HS-27A (cell line): ENCODE data around the gene GPC3.
"Not testable (repeated sequence)": the region's sequence is repeated elsewhere in the genome, so short reads cannot be mapped to it uniquely, and the experiment has no call there.

Experiments
- DNase-seq: peaks from one replicate; pipeline ENCODE4 v3.0.0-alpha.2; 2012; ENCODE audit warnings: low read depth, missing footprints

Gene GPC3

GRCh38 chrX:133762976-133763548 lies 222.3 kb downstream of the GPC3 start:
- not testable (repeated sequence) for DNase-seq

- DNase-seq: no peak
These were observed 230.7 kb downstream of the GPC3 start for GRCh38 chrX:133754657-133755056.

GRCh38 chrX:133749951-133750350 lies 235.4 kb downstream of the GPC3 start:
- no peak for DNase-seq

GRCh38 chrX:133749370-133749769 lies 236.0 kb downstream of the GPC3 start:
- DNase-seq: no peak

- DNase-seq: no peak
These were observed 238.2 kb downstream of the GPC3 start for GRCh38 chrX:133747196-133747595.

- no peak for DNase-seq
These were observed 238.8 kb downstream of the GPC3 start for GRCh38 chrX:133746593-133746992.

- DNase-seq: no peak
These were observed 240.0 kb downstream of the GPC3 start for GRCh38 chrX:133745349-133745748.

- DNase-seq: no peak
These were observed 242.6 kb downstream of the GPC3 start for GRCh38 chrX:133742602-133743305.

GRCh38 chrX:133741303-133741702 lies 244.1 kb downstream of the GPC3 start:
- no peak for DNase-seq

- DNase-seq: no peak
These were observed 258.8 kb downstream of the GPC3 start for GRCh38 chrX:133726642-133727041.

- no peak for DNase-seq
These were observed 259.2 kb downstream of the GPC3 start for GRCh38 chrX:133726211-133726630.

- no peak for DNase-seq
These were observed 261.5 kb downstream of the GPC3 start for GRCh38 chrX:133723930-133724329.

GRCh38 chrX:133722756-133723155 lies 262.6 kb downstream of the GPC3 start:
- DNase-seq: no peak

GRCh38 chrX:133720269-133720668 lies 265.1 kb downstream of the GPC3 start:
- not testable (repeated sequence) for DNase-seq

GRCh38 chrX:133715715-133716114 lies 269.7 kb downstream of the GPC3 start:
- no peak for DNase-seq

GRCh38 chrX:133709501-133709900 lies 275.9 kb downstream of the GPC3 start:
- no peak for DNase-seq

GRCh38 chrX:133706890-133707289 lies 278.5 kb downstream of the GPC3 start:
- DNase-seq: no peak

- no peak for DNase-seq
These were observed 283.2 kb downstream of the GPC3 start for GRCh38 chrX:133702230-133702629.

GRCh38 chrX:133699023-133699728 lies 286.2 kb downstream of the GPC3 start:
- no peak for DNase-seq

- DNase-seq: no peak
These were observed 287.1 kb downstream of the GPC3 start for GRCh38 chrX:133698298-133698697.

- DNase-seq: no peak
These were observed 287.7 kb downstream of the GPC3 start for GRCh38 chrX:133697656-133698055.

GRCh38 chrX:133689997-133690599 lies 295.3 kb downstream of the GPC3 start:
- no peak for DNase-seq

GRCh38 chrX:133685822-133686221 lies 299.6 kb downstream of the GPC3 start:
- DNase-seq: no peak
